HEK293T (cell line): ENCODE data around the gene CPAMD8.

Source experiments
- ARNT ChIP-seq: fragments of 450-650 bp; IDR thresholded peaks from 2 replicates; pipeline ENCODE4 v1.6.1; 2017; ENCODE audit warnings: mild to moderate bottlenecking
- BHLHE40 ChIP-seq: fragments of 450-650 bp; IDR thresholded peaks from 2 replicates; pipeline ENCODE4 v1.6.1; 2016; ENCODE audit warnings: mild to moderate bottlenecking, moderate library complexity, borderline replicate concordance
- CTBP1 ChIP-seq: fragments of 450-650 bp; IDR thresholded peaks from 2 replicates; pipeline ENCODE4 v1.6.1; 2016; ENCODE audit warnings: borderline replicate concordance
- ELF4 ChIP-seq: fragments of 450-650 bp; IDR thresholded peaks from 2 replicates; pipeline ENCODE4 v1.6.1; 2017; ENCODE audit warnings: antibody characterized with exemption
- FOXA1 ChIP-seq: fragments of 450-650 bp; IDR thresholded peaks from 2 replicates; pipeline ENCODE4 v1.6.1; 2016; ENCODE audit warnings: mild to moderate bottlenecking
- FOXK2 ChIP-seq: fragments of 450-650 bp; IDR thresholded peaks from 2 replicates; pipeline ENCODE4 v1.6.1; 2016; ENCODE audit warnings: mild to moderate bottlenecking
- FOXM1 ChIP-seq: fragments of 450-650 bp; IDR thresholded peaks from 2 replicates; pipeline ENCODE4 v1.6.1; 2017; ENCODE audit warnings: mild to moderate bottlenecking, borderline replicate concordance
- L3MBTL2 ChIP-seq: fragments of 450-650 bp; conservative IDR thresholded peaks from 2 replicates; pipeline ENCODE4 v1.6.1; 2016; ENCODE audit warnings: mild to moderate bottlenecking
- LEF1 ChIP-seq: fragments of 450-650 bp; IDR thresholded peaks from 2 replicates; pipeline ENCODE4 v1.6.1; 2017; ENCODE audit warnings: mild to moderate bottlenecking, borderline replicate concordance
- NFRKB ChIP-seq: fragments of 450-650 bp; IDR thresholded peaks from 2 replicates; pipeline ENCODE4 v1.6.1; 2016; ENCODE audit warnings: mild to moderate bottlenecking, moderate library complexity
- SP1 ChIP-seq: fragments of 450-650 bp; IDR thresholded peaks from 2 replicates; pipeline ENCODE4 v1.6.1; 2017
- SUZ12 ChIP-seq: fragments of 450-650 bp; IDR thresholded peaks from 2 replicates; pipeline ENCODE4 v1.6.1; 2016; ENCODE audit warnings: mild to moderate bottlenecking
- TARDBP ChIP-seq: fragments of 450-650 bp; IDR thresholded peaks from 2 replicates; pipeline ENCODE4 v1.6.1; 2016
- ZNF384 ChIP-seq: fragments of 450-650 bp; IDR thresholded peaks from 2 replicates; pipeline ENCODE4 v1.6.1; 2016

DNA sequence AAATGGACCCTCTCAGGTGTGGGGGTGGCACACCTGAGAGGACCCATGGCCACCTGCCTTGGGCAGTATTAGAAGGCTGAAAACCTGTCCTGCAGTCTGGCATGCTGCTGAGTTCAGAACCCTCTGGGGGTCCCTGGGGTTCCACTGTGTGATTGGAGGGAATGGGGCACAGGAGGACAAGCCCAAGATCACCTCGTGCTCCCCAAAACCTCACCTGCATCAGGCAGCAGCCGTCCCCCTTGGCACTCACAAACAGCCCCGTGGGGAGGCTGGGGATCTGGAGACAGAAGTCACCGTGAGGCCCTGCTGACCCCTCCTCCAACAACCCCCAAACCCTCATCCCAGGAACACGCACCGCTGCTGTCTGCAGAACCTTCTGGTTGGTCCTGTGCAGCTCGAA, 123.3 kb downstream of the CPAMD8 start:
- TF ChIP-seq FOXK2 (no peak), L3MBTL2 (no peak), SP1 (no peak), LEF1 (no peak), BHLHE40 (no peak), SUZ12 (no peak), ELF4 (no peak), ZNF384 (no peak), NFRKB (no peak), CTBP1 (no peak), FOXA1 (no peak), ARNT (no peak), TARDBP (no peak), FOXM1 (no peak)
